IPS-NIHi7 (cell line): ENCODE measurements around the gene RNF166.

Source experiments
- DNase-seq: peaks from one replicate; pipeline ENCODE4 v3.0.0; 2012; ENCODE audit warnings: mixed read lengths; ENCODE audit errors: extremely low spot score

Gene RNF166

GRCh38 chr16:88706229-88706964, at the start of gene RNF166, which contains the start of gene CTU2:
Gene RNF166 (minus strand): TSS chr16:88706408. CDS start chr16:88706325, 83 bp downstream.
Gene CTU2 (plus strand): TSS chr16:88706503. CDS start chr16:88706531, 28 bp downstream.
- peak; percentile 99 for DNase-seq

GRCh38 chr16:88754912-88755744, 48.9 kb upstream of the RNF166 start:
- DNase-seq: peak; percentile 76

GRCh38 chr16:88754109-88754911, 48.1 kb upstream of the RNF166 start:
- no peak for DNase-seq

GRCh38 chr16:88753602-88754001, 47.4 kb upstream of the RNF166 start:
- DNase-seq: no peak

GRCh38 chr16:88753191-88753590, 47.0 kb upstream of the RNF166 start:
- no peak for DNase-seq

- DNase-seq: no peak
Observed at GRCh38 chr16:88752386-88753002, 46.3 kb upstream of the RNF166 start.

GRCh38 chr16:88750854-88751253, 44.6 kb upstream of the RNF166 start:
- no peak for DNase-seq

GRCh38 chr16:88749358-88749757, 43.1 kb upstream of the RNF166 start:
- no peak for DNase-seq

- no peak for DNase-seq
Observed at GRCh38 chr16:88748364-88748763, 42.2 kb upstream of the RNF166 start.

- DNase-seq: peak; percentile 68
Observed at GRCh38 chr16:88747588-88748301, 41.5 kb upstream of the RNF166 start.

GRCh38 chr16:88746506-88746905, 40.3 kb upstream of the RNF166 start:
- no peak for DNase-seq

GRCh38 chr16:88744577-88745521, 38.6 kb upstream of the RNF166 start:
- DNase-seq: no peak

GRCh38 chr16:88743693-88744576, 37.7 kb upstream of the RNF166 start:
- DNase-seq: peak; percentile 92

- DNase-seq: no peak
Observed at GRCh38 chr16:88742896-88743605, 36.8 kb upstream of the RNF166 start.

- DNase-seq: no peak
Observed at GRCh38 chr16:88741368-88741767, 35.2 kb upstream of the RNF166 start.

- DNase-seq: no peak
Observed at GRCh38 chr16:88740727-88741055, 34.5 kb upstream of the RNF166 start.

GRCh38 chr16:88739977-88740726, 33.9 kb upstream of the RNF166 start:
- DNase-seq: no peak
